ENCODE measurements around the gene ALK.

ALK gene

GRCh38 chr2:29400930-29401653 is 520.3 kb downstream of the ALK start:
- Histone ChIP-seq H3K27me3 (ENCODE audit: insufficient read depth, low read depth, severe bottlenecking) (no peaks in the 10 kb centered on the region), H3K9me3 (ENCODE audit: severe bottlenecking) (no peaks in the 10 kb centered on the region), H3K4me3 (ENCODE audit: low read depth, low read length) (no peak overlapping the region), H3K27ac (no peak overlapping the region), H3K36me3 (no peaks in the 10 kb centered on the region)
- no peak for DNase-seq
- TF ChIP-seq CTCF (IDR thresholded peaks at IDR 0.05; ENCODE audit: low read depth, low read length), result no peak

- no peaks in the 10 kb centered on the region for H3K27me3 ChIP-seq (ENCODE audit: insufficient read depth, low read depth, severe bottlenecking)
- DNase-seq, result no peak
- no peak for TF ChIP-seq CTCF (IDR thresholded peaks at IDR 0.05; ENCODE audit: low read depth, low read length)
- no peak overlapping the region for H3K27ac ChIP-seq
- H3K36me3 ChIP-seq, result no peaks in the 10 kb centered on the region
- no peak overlapping the region for H3K4me3 ChIP-seq (ENCODE audit: low read depth, low read length)
- no peaks in the 10 kb centered on the region for H3K9me3 ChIP-seq (ENCODE audit: severe bottlenecking)
Measured at GRCh38 chr2:29398384-29399237, 522.8 kb downstream of the ALK start.

GRCh38 chr2:29397713-29398112 is 523.7 kb downstream of the ALK start:
- Histone ChIP-seq H3K4me3 (ENCODE audit: low read depth, low read length) (no peak overlapping the region), H3K36me3 (no peaks in the 10 kb centered on the region)
- DNase-seq, result no peak

GRCh38 chr2:29397039-29397438 is 524.3 kb downstream of the ALK start:
- no peaks in the 10 kb centered on the region for H3K36me3 ChIP-seq
- TF ChIP-seq CTCF (IDR thresholded peaks at IDR 0.05; ENCODE audit: low read depth, low read length), result no peak
- no peak overlapping the region for H3K27ac ChIP-seq
- no peak overlapping the region for H3K4me3 ChIP-seq (ENCODE audit: low read depth, low read length)
- DNase-seq, result no peak
- no peaks in the 10 kb centered on the region for H3K27me3 ChIP-seq (ENCODE audit: insufficient read depth, low read depth, severe bottlenecking)
- no peaks in the 10 kb centered on the region for H3K9me3 ChIP-seq (ENCODE audit: severe bottlenecking)

More at GRCh38 chr2:29397713-29398112, 523.7 kb downstream of the ALK start:
- H3K27ac ChIP-seq, result no peak overlapping the region
- TF ChIP-seq CTCF (IDR thresholded peaks at IDR 0.05; ENCODE audit: low read depth, low read length), result no peak
- no peaks in the 10 kb centered on the region for H3K27me3 ChIP-seq (ENCODE audit: insufficient read depth, low read depth, severe bottlenecking)
- no peaks in the 10 kb centered on the region for H3K9me3 ChIP-seq (ENCODE audit: severe bottlenecking)

GRCh38 chr2:29394981-29395350 is 526.4 kb downstream of the ALK start:
- H3K27ac ChIP-seq, result no peak overlapping the region
- H3K9me3 ChIP-seq (ENCODE audit: severe bottlenecking), result no peaks in the 10 kb centered on the region
- no peak for DNase-seq
- H3K27me3 ChIP-seq (ENCODE audit: insufficient read depth, low read depth, severe bottlenecking), result no peaks in the 10 kb centered on the region
- no peaks in the 10 kb centered on the region for H3K36me3 ChIP-seq
- no peak overlapping the region for H3K4me3 ChIP-seq (ENCODE audit: low read depth, low read length)
- no peak for TF ChIP-seq CTCF (IDR thresholded peaks at IDR 0.05; ENCODE audit: low read depth, low read length)

Data from WERI-Rb-1 (cell line).